Tibial nerve (tissue), 3 donors: ENCODE data around the gene ANGPTL8.

Experiments used
- POLR2A ChIP-seq, 2 donors: fragments of 450-650 bp; IDR thresholded peaks; one replicate each; pipeline ENCODE4 v1.6.1; 2017; ENCODE audit warnings: antibody characterized with exemption in 2 of 2, mild to moderate bottlenecking in 2 of 2, moderate library complexity in 2 of 2
- TF ChIP-seq, protein P1 (sequence below), 5 experiments: fragments of 200-600 bp in 3 of 5; fragments of 450-650 bp in 2 of 5; sonication (generic) in 3 of 5; IDR thresholded peaks; one replicate each; pipeline ENCODE4 v1.5.1; 2016 to 2019; ENCODE audit warnings: antibody characterized with exemption in 5 of 5, mild to moderate bottlenecking in 3 of 5, moderate library complexity in 2 of 5

DNA sequence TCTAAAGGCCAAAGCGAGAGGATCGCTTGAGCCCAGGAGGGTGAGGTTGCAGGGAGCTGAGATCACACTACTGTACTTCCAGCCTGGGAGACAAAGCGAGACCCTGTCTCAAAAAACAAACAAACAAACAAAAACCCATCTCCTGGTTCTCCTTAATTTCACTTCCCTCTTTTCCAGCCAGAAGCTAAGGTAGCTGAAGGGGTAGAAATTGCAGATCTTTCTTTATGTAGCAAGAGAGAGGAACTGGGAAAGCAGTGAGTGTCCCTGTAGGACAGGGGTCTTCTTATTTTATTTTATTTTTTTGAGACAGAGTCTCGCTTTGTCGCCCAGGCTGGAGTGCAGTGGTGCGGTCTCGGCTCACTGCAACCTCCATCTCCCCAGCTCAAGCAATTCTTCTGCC, 52.0 kb downstream of the ANGPTL8 start:
- TF ChIP-seq, protein P1, sequence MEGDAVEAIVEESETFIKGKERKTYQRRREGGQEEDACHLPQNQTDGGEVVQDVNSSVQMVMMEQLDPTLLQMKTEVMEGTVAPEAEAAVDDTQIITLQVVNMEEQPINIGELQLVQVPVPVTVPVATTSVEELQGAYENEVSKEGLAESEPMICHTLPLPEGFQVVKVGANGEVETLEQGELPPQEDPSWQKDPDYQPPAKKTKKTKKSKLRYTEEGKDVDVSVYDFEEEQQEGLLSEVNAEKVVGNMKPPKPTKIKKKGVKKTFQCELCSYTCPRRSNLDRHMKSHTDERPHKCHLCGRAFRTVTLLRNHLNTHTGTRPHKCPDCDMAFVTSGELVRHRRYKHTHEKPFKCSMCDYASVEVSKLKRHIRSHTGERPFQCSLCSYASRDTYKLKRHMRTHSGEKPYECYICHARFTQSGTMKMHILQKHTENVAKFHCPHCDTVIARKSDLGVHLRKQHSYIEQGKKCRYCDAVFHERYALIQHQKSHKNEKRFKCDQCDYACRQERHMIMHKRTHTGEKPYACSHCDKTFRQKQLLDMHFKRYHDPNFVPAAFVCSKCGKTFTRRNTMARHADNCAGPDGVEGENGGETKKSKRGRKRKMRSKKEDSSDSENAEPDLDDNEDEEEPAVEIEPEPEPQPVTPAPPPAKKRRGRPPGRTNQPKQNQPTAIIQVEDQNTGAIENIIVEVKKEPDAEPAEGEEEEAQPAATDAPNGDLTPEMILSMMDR (IDR thresholded peaks at IDR 0.05) = no peak
- TF ChIP-seq POLR2A (IDR thresholded peaks at IDR 0.05) = no peak
